Right atrium auricular region (tissue), 2 donors: Measurements from ENCODE around the gene NDUFAF2. TPM values are rescaled to one million over a fixed set of nuclear protein-coding genes. Genes with fewer than 3 reads are reported as not detected.

Experiments
- DNase-seq: peaks from one replicate; pipeline ENCODE4 v3.0.0-alpha.2; 2019; ENCODE audit warnings: low spot score
- H3K27ac ChIP-seq, 2 donors: fragments of 200-600 bp; sonication (generic); 1 replicate in 1 of 2; 2 replicates in 1 of 2; pipeline ENCODE4 v1.5.1; 2016 to 2019
- H3K27me3 ChIP-seq, 2 donors: fragments of 200-600 bp; sonication (generic); one replicate each; pipeline versions ENCODE4 v1.5.1 to v1.6.0; 2017 to 2019
- H3K36me3 ChIP-seq: fragments of 200-600 bp; sonication (generic); one replicate; pipeline ENCODE4 v1.5.1; 2016
- H3K4me1 ChIP-seq, 2 donors: fragments of 200-600 bp; sonication (generic); one replicate each; pipeline versions ENCODE4 v1.5.1 to v1.6.0; 2017 to 2019
- H3K4me3 ChIP-seq, 2 donors: fragments of 200-600 bp; sonication (generic); 1 replicate in 1 of 2; 2 replicates in 1 of 2; pipeline ENCODE4 v1.5.1; 2017 to 2019; ENCODE audit warnings: mild to moderate bottlenecking in 1 of 2, moderate library complexity in 1 of 2
- H3K9me3 ChIP-seq, 2 donors: fragments of 200-600 bp; sonication (generic); one replicate each; pipeline ENCODE4 v1.5.1; 2019
- CTCF ChIP-seq, 2 donors: fragments of 200-600 bp; sonication (generic); IDR thresholded peaks; one replicate each; pipeline ENCODE4 v1.5.1; 2019; ENCODE audit warnings: antibody characterized with exemption in 2 of 2
- total RNA-seq, 2 donors: library from RNA; depleted of rRNA; stranded (reverse); fragments of >200 nt; gene quantifications; one replicate each; pipeline ENCODE4 v1.1.0, GENCODE V29; 2016

NDUFAF2 gene
- total RNA-seq, 2 donors from 2014 or later = 23.7 to 28.9 TPM

DNA sequence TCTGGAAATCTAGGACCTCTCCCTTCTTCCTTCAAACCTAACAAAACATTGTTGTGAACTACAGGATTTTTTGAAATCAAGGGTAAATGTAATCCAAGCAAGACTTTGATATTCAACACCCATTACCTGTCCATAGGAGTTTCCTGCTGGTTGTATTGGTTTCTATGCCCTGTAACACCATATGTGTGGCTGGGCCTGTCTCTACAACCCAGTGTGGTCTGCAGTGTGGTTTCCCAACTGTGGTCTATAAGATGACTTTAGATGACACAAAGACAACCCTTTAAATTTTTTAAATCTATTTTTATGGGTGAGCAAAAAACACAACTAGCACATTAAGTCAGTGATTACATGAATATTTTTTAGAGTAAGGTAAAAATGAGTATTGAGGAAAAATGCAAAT, 124.1 kb downstream of the NDUFAF2 start:
- no peak for TF ChIP-seq CTCF (IDR thresholded peaks at IDR 0.05)
- H3K36me3 ChIP-seq = no peaks in the 10 kb centered on the region
- no peak overlapping the region for H3K27ac ChIP-seq
- H3K4me3 ChIP-seq = no peak overlapping the region
- no peak for DNase-seq
- H3K4me1 ChIP-seq = no peaks in the 10 kb centered on the region
- H3K9me3 ChIP-seq = peaks cover 0 to 10% of the 10 kb centered on the region in 2 donors
- H3K27me3 ChIP-seq = no peaks in the 10 kb centered on the region

DNA sequence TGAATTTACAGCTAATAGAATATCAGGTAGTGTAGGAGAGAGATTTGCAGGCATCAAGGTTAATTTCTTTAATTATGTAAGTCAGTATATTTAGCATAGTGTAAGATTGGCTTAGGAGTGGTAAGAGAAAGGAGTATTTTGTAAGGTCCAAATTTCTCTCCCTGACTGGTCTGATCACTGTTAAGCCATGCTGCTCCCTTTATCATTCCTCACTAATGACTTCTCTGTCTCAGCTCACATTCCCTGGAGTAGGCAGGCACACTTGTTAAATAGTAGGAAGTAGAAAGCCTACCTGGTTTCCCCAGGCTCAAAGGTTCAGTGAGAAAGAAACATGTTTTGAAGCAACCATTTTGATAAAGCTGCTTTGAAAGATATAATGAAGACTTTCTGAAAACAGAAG, 126.5 kb downstream of the NDUFAF2 start:
- DNase-seq = no peak
- no peak for TF ChIP-seq CTCF (IDR thresholded peaks at IDR 0.05)

DNA sequence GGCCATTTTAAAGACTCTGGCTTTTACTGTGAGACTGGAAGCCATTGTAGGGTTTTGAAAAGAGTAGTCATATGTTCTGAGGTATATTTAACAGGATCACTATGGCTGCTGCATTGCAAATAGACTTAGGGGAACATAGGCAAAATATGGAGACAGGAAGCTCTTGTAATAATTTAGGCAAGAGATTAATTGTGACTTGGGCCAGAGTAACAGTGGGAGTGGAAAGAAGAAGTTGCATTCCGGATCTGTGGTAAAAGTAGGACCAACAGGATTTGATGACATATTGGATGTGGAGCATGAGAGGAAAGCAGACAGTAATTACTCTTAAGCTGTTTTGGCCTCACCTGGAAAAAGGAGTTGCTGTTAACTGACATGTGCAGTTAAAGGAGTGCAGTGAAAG, 131.6 kb downstream of the NDUFAF2 start:
- no peaks in the 10 kb centered on the region for H3K36me3 ChIP-seq
- no peak for DNase-seq
- H3K4me3 ChIP-seq = no peak overlapping the region
- no peaks in the 10 kb centered on the region for H3K27me3 ChIP-seq
- H3K9me3 ChIP-seq = no peaks in the 10 kb centered on the region
- H3K4me1 ChIP-seq = no peaks in the 10 kb centered on the region
- TF ChIP-seq CTCF (IDR thresholded peaks at IDR 0.05) = no peak
- H3K27ac ChIP-seq = no peak overlapping the region

More for the DNA sequence above, 126.5 kb downstream of the NDUFAF2 start:
- Histone ChIP-seq H3K27me3 (no peaks in the 10 kb centered on the region), H3K27ac (no peak overlapping the region), H3K4me3 (no peak overlapping the region), H3K4me1 (no peaks in the 10 kb centered on the region), H3K9me3 (peaks cover 0 to under 1% of the 10 kb centered on the region in 2 donors), H3K36me3 (no peaks in the 10 kb centered on the region)

DNA sequence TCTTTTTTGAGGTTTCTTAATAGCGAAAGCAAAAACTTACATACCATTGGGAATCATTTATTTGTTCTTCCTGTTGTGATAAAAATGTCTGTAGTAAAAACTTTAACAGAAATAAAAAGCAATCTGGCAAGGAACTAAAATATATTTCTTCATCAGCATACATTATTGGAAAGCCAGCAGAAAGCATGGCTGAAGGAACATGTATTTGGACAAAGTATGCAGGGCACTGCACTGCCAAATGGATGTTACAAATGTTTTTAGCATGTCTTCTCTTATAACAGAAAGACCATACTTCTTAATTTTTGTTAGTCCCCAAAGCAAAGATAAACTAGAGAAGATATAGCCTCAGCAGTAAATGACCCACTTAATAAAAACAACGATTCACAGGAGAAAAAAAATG, 136.7 kb downstream of the NDUFAF2 start:
- no peak overlapping the region for H3K27ac ChIP-seq
- H3K36me3 ChIP-seq = no peaks in the 10 kb centered on the region
- H3K9me3 ChIP-seq = no peaks in the 10 kb centered on the region
- TF ChIP-seq CTCF (IDR thresholded peaks at IDR 0.05) = no peak
- no peaks in the 10 kb centered on the region for H3K27me3 ChIP-seq
- H3K4me1 ChIP-seq = no peaks in the 10 kb centered on the region
- DNase-seq = no peak
- H3K4me3 ChIP-seq = no peak overlapping the region

DNA sequence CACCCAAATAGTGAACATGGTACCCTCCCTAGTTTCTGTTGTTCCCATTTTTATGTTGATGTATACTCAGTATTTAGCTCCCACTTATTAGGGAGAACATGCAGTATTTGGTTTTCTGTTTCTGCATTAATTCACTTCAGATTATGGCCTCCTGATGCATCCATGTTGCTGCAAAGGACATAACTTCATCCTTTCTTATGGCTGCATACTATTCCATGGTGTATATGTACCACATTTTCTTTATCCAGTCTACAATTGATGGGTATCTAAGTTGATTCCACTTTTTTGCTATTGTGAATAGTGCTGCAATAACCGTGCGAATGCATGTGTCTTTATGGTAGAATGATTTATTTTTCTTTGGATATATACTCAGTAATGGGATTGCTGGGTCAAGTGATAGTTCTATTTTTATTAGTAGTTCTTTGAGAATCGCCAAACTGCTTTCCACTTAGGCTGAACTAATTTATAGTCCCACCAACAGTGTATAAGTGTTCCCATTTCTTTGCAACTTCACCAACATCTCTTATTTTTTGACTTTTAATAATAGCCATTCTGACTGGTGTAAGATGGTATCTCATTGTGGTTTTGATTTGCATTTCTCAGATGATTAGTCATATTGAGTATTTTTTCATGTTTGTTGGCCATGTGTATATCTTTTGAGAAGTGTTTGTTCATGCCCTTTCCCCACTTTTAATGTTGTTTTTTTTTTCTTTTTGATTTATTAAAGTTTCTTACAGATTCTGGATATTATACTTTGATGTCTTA, 137.7 kb downstream of the NDUFAF2 start:
- Histone ChIP-seq H3K9me3 (no peaks in the 10 kb centered on the region), H3K27ac (no peak overlapping the region), H3K4me3 (no peak overlapping the region), H3K4me1 (no peaks in the 10 kb centered on the region), H3K27me3 (no peaks in the 10 kb centered on the region), H3K36me3 (no peaks in the 10 kb centered on the region)
- no peak for DNase-seq
- no peak for TF ChIP-seq CTCF (IDR thresholded peaks at IDR 0.05)

- H3K4me1 ChIP-seq = no peaks in the 10 kb centered on the region
- no peak overlapping the region for H3K27ac ChIP-seq
- no peaks in the 10 kb centered on the region for H3K27me3 ChIP-seq
- DNase-seq = no peak
- TF ChIP-seq CTCF (IDR thresholded peaks at IDR 0.05) = no peak
- H3K36me3 ChIP-seq = no peaks in the 10 kb centered on the region
- H3K9me3 ChIP-seq = no peaks in the 10 kb centered on the region
- no peak overlapping the region for H3K4me3 ChIP-seq
These were observed 139.7 kb downstream of the NDUFAF2 start for GRCh38 chr5:61084658-61085057.
